Cardiac fibroblast (primary cell): ENCODE measurements around the gene ANKRD17.

Experiments
- DNase-seq, 2 donors: peaks; one replicate each; pipeline versions ENCODE4 v3.0.0 to v3.0.0-alpha.2; 2010; ENCODE audit warnings: low read depth in 2 of 2
- H3K4me3 ChIP-seq, 2 donors: replicated peaks in 1 of 2; 1 replicate in 1 of 2; 2 replicates in 1 of 2; pipeline ENCODE4 v1.5.1; 2011; ENCODE audit warnings: low read depth in 2 of 2, low read length in 2 of 2, mild to moderate bottlenecking in 2 of 2, moderate library complexity in 1 of 2
- TF ChIP-seq, protein P1 (sequence below): IDR thresholded peaks from one replicate; pipeline ENCODE4 v1.5.1; 2011; ENCODE audit warnings: low read depth, mild to moderate bottlenecking, low read length, inconsistent platforms

ANKRD17 gene

DNA sequence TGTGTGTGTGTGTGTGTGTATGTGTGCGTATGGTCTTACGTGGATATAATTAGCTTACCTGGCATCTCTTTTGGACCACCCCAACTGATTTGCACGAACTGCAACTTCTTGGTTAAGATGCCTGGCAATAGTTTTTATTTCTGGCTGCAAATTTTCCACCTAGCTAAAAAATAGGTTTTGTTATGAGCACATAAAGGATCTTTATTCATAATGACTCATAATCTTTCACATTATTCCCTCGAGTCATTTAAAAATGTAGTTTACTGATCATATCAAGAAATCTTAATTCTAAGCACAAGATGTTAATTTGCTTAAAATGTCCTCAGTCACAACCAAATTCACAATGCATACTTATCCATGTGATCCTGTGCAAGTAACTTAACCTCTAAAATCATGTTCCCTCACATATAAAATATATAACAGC, 190.6 kb downstream of the ANKRD17 start:
- H3K4me3 ChIP-seq: peak overlapping the region; percentile 81 to 85
- TF ChIP-seq, protein P1, sequence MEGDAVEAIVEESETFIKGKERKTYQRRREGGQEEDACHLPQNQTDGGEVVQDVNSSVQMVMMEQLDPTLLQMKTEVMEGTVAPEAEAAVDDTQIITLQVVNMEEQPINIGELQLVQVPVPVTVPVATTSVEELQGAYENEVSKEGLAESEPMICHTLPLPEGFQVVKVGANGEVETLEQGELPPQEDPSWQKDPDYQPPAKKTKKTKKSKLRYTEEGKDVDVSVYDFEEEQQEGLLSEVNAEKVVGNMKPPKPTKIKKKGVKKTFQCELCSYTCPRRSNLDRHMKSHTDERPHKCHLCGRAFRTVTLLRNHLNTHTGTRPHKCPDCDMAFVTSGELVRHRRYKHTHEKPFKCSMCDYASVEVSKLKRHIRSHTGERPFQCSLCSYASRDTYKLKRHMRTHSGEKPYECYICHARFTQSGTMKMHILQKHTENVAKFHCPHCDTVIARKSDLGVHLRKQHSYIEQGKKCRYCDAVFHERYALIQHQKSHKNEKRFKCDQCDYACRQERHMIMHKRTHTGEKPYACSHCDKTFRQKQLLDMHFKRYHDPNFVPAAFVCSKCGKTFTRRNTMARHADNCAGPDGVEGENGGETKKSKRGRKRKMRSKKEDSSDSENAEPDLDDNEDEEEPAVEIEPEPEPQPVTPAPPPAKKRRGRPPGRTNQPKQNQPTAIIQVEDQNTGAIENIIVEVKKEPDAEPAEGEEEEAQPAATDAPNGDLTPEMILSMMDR: no peak
- DNase-seq: peak; percentile 15 to 53

DNA sequence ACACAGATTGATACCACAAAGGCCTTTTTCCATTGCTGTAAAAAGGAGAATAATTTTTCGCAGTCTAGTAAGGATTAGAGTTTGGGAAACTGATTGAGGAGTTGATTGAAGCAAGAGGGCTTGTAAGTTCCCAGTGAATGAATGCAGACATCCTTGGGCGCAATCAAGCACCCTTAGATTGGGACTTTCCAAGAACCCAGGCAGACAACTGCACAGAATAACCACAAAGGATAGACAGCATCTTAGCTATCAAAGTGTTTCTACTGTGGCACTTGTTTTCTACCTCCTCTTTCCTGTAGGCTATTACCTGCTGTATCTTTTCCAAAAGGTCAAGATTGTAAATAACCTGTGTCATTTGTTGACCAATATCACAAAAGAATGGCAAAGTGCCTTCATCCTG, 191.7 kb downstream of the ANKRD17 start:
- no peak overlapping the region for H3K4me3 ChIP-seq
- DNase-seq: no peak
- TF ChIP-seq, protein P1: no peak

DNA sequence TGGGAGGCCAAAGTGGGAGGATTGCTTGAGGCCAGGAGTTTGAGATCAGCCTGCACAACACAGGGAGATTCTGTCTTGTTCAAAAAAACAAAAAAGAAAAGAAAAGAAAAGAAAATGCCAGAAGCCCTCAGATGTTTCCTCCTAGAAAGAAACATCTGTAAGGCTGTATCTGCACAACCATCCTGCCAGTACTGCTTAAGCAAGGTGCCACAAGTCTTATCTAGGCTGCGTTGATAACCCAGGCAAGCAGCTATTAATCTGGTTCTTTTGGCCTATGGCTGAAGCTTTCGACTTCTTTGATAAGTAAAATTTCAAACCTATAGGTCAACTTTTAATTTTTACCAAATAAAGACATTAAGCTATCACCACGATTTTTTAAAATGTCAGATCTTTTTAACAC, 192.2 kb downstream of the ANKRD17 start:
- TF ChIP-seq, protein P1: no peak
- DNase-seq: no peak
- H3K4me3 ChIP-seq: no peak overlapping the region

DNA sequence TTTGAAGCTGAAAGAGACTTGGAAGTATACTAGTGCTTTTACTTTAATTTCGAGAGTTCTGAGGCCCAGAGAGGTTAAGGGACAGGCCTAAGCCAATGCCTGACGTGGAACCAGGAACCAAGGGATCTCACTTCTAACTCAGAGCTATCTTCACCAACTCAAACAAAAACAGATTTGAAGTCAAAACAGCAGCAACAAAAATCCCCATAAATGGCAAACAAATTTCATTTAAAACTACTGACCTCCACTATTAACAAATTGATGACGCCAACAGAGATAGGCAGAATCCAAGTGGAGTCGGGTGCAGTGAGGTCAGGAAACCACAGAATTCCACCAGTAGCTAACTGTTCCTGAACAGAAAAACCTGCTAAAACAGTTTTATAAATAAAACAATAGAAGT, 194.1 kb downstream of the ANKRD17 start:
- TF ChIP-seq, protein P1: no peak
- no peak overlapping the region for H3K4me3 ChIP-seq
- DNase-seq: no peak

DNA sequence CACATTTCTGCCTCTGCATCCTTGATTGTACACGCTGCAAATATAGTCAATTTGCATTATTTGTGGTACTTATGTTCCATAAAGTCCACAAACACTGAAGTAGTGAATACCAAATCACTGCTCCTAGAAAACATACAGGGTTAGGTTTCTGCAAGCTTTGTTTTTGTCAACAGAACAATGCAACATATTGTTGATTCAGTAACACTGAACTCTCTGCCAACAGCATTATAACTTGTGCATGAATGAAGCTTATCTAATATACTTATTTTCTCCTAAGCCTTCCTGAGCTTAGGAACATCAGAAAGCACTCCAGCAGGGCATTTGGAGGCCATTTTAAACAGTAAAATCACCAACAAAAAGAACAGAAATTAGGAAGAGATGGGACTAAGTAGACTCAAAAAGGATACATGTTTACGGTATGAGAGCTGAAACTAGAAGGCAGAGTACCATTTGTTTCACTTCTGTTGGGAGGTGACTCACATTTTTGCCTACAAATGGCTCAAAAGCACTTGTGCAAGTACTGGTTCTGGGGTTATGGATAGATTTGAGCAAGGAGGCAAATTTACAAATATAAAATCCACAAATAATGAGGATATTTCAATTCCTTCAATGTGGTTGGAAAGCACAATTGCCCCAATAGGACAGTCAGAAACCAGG, 203.2 kb downstream of the ANKRD17 start:
- TF ChIP-seq, protein P1: no peak
- no peak for DNase-seq
- no peak overlapping the region for H3K4me3 ChIP-seq

DNA sequence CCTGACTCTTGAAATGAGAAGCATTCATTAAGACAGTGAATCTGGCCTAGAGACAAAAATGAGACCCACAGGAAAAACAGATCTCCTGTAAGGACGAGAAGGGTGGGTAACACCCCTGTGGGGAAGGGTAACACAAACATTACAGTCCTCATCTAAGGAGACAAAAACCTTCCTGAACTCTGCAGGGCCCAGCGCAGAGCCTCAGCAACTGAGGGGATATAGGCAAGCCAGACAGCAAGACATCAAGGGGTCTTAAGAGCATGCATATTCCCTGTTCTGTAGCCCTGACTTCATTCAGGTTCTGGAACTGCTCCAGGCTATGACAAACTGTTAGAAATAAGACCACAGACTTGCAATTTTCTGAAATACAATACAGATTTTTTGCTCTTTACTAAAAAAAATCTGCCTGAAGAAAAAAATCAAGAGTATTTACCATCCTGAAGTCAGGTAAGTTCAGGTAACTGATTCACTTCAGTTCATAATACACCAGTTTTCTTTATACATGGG, 204.6 kb downstream of the ANKRD17 start:
- TF ChIP-seq, protein P1: no peak
- no peak for DNase-seq
- H3K4me3 ChIP-seq: no peak overlapping the region

DNA sequence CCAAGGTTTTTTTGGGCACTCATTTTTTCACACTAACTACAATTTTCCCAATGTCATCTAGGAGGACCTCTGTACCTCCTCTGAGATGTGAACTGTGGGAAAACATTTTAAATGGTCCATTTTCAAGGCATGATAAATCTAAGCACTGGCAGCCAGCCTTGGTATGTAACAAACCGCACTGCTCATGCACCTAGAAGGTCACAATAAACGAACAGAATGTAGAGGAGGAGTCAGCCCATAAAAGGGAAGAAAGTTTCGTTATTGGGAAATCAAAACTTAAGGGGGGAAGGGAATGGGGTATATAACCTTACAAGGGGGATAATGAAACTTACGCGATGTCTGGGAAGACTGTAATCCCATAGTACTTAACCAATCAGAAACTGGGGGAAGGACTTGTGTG, 205.5 kb downstream of the ANKRD17 start:
- no peak overlapping the region for H3K4me3 ChIP-seq
- TF ChIP-seq, protein P1: no peak
- peak; percentile 4 to 15 for DNase-seq
